HEK293T (cell line): ENCODE data around the gene BMP7.

Experiments used
- ELF4 ChIP-seq: fragments of 450-650 bp; IDR thresholded peaks from 2 replicates; pipeline ENCODE4 v1.6.1; 2017; ENCODE audit warnings: antibody characterized with exemption
- FOXA1 ChIP-seq: fragments of 450-650 bp; IDR thresholded peaks from 2 replicates; pipeline ENCODE4 v1.6.1; 2016; ENCODE audit warnings: mild to moderate bottlenecking
- FOXK2 ChIP-seq: fragments of 450-650 bp; IDR thresholded peaks from 2 replicates; pipeline ENCODE4 v1.6.1; 2016; ENCODE audit warnings: mild to moderate bottlenecking
- FOXM1 ChIP-seq: fragments of 450-650 bp; IDR thresholded peaks from 2 replicates; pipeline ENCODE4 v1.6.1; 2017; ENCODE audit warnings: mild to moderate bottlenecking, borderline replicate concordance
- L3MBTL2 ChIP-seq: fragments of 450-650 bp; conservative IDR thresholded peaks from 2 replicates; pipeline ENCODE4 v1.6.1; 2016; ENCODE audit warnings: mild to moderate bottlenecking
- LEF1 ChIP-seq: fragments of 450-650 bp; IDR thresholded peaks from 2 replicates; pipeline ENCODE4 v1.6.1; 2017; ENCODE audit warnings: mild to moderate bottlenecking, borderline replicate concordance
- SP1 ChIP-seq: fragments of 450-650 bp; IDR thresholded peaks from 2 replicates; pipeline ENCODE4 v1.6.1; 2017
- ZNF384 ChIP-seq: fragments of 450-650 bp; IDR thresholded peaks from 2 replicates; pipeline ENCODE4 v1.6.1; 2016

- TF ChIP-seq LEF1: no peak
- TF ChIP-seq ZNF384: no peak
- no peak for TF ChIP-seq L3MBTL2
- TF ChIP-seq FOXM1: no peak
- no peak for TF ChIP-seq ELF4
- no peak for TF ChIP-seq SP1
- TF ChIP-seq FOXA1: no peak
- TF ChIP-seq FOXK2: no peak
Observed at GRCh38 chr20:57225197-57225733, 41.2 kb downstream of the BMP7 start.
